ENCODE measurements around the gene NDUFB10.

NDUFB10 gene

DNA sequence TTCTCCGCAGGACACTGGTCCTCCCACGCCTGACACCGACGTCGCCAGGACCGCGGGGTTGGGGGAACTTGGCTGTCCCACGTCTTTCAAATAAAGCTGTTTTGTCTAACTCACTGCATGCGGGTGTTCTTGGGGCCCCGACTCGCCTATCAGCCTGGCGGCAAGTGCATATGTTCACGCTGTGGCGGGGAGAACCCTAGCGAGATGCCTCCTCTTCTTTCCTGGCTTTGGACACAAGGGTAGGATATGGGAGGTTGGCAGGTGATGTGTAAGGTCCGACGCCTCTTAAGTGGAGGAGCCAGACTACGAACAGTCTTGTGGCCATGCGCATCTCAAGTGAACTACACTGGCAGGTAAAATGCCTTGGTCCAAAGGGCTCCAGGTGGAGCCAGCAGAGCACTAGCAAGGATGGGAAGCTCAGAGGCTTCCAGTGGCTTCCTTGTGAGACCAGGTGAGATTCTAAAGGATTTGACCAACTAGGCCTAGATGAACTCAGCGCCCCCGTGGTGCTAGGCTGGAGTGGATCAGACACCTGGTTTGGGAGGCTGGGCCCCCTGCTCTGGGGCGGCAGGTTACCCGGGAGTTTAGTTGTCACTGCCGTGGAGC lies 6.2 kb downstream of the NDUFB10 start:
- Mint-ChIP-seq H3K4me1 (peaks cover 43% of the 10 kb centered on the region), H3K36me3 (ENCODE audit: low read depth) (peaks cover 25% of the 10 kb centered on the region), H3K4me3 (peak overlapping the region; percentile 97), H3K27me3 (ENCODE audit: low read depth, poor library complexity) (peaks cover 5% of the 10 kb centered on the region), H3K9me3 (no peaks in the 10 kb centered on the region), H3K27ac (peak overlapping the region; percentile 95)
- no peak for DNase-seq
- TF ChIP-seq, protein P1, sequence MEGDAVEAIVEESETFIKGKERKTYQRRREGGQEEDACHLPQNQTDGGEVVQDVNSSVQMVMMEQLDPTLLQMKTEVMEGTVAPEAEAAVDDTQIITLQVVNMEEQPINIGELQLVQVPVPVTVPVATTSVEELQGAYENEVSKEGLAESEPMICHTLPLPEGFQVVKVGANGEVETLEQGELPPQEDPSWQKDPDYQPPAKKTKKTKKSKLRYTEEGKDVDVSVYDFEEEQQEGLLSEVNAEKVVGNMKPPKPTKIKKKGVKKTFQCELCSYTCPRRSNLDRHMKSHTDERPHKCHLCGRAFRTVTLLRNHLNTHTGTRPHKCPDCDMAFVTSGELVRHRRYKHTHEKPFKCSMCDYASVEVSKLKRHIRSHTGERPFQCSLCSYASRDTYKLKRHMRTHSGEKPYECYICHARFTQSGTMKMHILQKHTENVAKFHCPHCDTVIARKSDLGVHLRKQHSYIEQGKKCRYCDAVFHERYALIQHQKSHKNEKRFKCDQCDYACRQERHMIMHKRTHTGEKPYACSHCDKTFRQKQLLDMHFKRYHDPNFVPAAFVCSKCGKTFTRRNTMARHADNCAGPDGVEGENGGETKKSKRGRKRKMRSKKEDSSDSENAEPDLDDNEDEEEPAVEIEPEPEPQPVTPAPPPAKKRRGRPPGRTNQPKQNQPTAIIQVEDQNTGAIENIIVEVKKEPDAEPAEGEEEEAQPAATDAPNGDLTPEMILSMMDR (IDR thresholded peaks at IDR 0.05), result no peak

DNA sequence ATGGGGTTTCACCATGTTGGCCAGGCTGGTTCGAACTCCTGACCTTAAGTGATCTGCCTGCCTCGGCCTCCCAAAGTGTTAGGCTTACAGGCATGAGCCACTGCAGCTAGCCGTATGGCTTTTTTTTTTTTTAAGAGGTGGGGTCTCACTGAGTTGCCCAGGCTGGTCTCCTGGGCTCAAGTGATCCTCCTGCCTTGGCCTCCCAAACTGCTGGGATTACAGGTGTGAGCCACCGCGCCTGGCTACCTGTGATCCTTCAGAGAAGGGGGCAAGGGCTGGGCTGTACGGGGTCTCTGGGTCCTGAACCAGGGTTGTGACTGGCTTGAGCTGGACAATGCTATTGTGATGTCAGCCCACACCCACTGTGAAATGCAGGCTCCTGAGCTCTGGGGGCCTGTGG lies 7.1 kb downstream of the NDUFB10 start, which contains the start of gene RNF151:
RNF151 (plus strand) TSS at position 397 of the 400 bp plus-strand sequence. CDS start 26 bp downstream, outside the sequence.
- H3K4me1 Mint-ChIP-seq, result peaks cover 41% of the 10 kb centered on the region
- peaks cover 20% of the 10 kb centered on the region for H3K36me3 Mint-ChIP-seq (ENCODE audit: low read depth)
- peak within 1 kb of the TSS; percentile 59 for H3K27ac Mint-ChIP-seq
- H3K27me3 Mint-ChIP-seq (ENCODE audit: low read depth, poor library complexity), result peaks cover 5% of the 10 kb centered on the region
- H3K9me3 Mint-ChIP-seq, result no peaks in the 10 kb centered on the region
- TF ChIP-seq, protein P1 (IDR thresholded peaks at IDR 0.05), result no peak
- no peak for DNase-seq
- peak within 1 kb of the TSS; percentile 97 for H3K4me3 Mint-ChIP-seq

DNA sequence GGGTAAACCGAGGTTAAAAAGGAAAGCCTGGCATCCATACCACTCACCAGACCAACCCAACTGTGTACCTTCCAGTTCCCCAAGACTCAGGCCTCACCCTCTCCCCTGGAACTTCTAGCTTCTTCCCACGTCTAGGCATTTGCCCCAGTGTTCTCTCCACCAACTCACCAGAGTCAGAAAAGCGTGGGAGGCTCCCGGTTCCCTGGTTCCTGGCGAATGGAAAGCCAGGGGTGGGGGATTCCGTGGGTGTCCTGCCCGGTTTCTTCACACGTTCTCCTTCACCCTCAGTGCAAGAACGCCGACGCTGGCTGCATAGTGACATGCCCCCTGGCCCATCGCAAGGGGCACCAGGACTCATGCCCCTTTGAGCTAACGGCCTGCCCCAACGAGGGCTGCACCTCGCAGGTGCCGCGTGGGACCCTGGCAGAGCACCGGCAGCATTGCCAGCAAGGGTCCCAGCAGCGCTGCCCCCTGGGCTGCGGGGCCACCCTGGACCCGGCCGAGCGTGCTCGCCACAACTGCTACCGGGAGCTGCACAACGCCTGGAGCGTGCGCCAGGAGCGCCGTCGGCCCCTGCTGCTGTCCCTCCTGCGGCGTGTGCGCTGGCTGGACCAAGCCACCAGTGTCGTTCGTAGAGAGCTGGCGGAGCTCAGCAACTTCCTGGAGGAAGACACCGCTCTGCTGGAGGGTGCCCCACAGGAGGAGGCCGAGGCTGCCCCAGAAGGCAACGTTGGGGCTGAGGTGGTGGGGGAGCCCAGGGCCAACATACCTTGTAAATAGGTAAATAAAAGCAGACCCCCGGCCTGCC lies 9.0 kb downstream of the NDUFB10 start:
- Mint-ChIP-seq H3K27me3 (ENCODE audit: low read depth, poor library complexity) (peaks cover 8% of the 10 kb centered on the region), H3K4me3 (no peak overlapping the region), H3K4me1 (peaks cover 35% of the 10 kb centered on the region), H3K27ac (no peak overlapping the region), H3K36me3 (ENCODE audit: low read depth) (peaks cover 9% of the 10 kb centered on the region), H3K9me3 (no peaks in the 10 kb centered on the region)
- TF ChIP-seq, protein P1 (IDR thresholded peaks at IDR 0.05), result no peak
- DNase-seq, result no peak

DNA sequence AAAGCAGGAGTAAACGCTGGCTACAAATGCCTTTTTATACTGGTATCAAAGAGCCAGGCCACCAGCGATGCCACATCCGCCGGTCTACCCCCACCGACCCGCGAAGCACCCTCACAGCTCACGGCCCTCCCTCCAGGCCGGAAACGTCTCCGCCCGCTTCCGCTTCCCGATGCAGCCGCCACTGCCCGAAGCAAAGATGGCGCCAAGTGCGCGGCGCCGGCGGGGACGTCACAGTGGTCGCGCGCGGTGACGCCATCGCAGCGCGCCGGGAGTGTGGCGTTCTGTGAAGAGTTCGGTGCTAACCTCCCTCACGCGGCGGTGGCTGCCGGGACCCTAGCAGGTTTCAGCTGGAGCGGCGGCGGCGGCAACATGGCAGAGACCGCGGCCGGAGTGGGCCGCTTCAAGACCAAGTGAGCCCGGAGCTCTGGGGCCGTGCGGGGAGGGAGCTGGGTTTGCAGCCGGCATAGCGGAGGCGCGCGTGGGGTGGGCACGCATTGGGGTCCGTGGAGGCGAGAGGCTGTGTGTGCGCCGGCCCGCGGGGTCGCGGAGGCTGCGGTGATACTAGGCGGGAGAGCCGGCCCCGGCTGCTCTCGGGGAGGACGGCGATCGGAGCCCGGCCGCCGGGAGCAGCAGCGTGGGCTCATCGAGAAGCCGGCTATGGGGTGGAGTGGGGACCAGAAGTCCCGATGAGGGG lies 12.6 kb downstream of the NDUFB10 start, which contains the start of gene TBL3:
TBL3 (plus strand) TSS at position 258 of the 694 bp plus-strand sequence; CDS start at position 370, 112 bp downstream.
- no peaks in the 10 kb centered on the region for H3K36me3 Mint-ChIP-seq (ENCODE audit: low read depth)
- H3K9me3 Mint-ChIP-seq, result no peaks in the 10 kb centered on the region
- peak within 1 kb of the TSS; percentile 95 for H3K4me3 Mint-ChIP-seq
- peaks cover 8% of the 10 kb centered on the region for H3K27me3 Mint-ChIP-seq (ENCODE audit: low read depth, poor library complexity)
- H3K4me1 Mint-ChIP-seq, result peaks cover 20% of the 10 kb centered on the region
- peak within 1 kb of the TSS; percentile 96 for H3K27ac Mint-ChIP-seq
- TF ChIP-seq, protein P1 (IDR thresholded peaks at IDR 0.05), result no peak
- peak; percentile 94 for DNase-seq

DNA sequence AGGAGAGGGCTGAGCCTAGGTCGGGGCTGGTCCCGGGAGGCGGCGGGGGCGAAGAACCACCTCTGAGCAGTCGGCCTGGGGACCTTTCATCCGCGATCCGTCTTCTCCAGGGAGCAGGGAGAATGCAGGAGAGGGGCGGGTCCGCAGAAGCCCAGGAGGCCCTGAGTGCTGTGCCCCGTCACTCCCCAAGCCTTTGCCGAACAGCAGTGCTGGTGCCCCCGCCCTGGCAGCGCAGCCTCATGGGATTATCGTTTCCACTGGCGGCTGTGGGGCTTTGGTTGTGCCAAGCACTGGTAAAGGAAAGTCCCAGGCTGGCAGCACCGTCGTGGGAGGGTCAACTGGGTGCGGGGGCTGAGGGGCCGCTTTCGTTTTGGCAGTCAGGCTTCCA lies 13.1 kb downstream of the NDUFB10 start:
- H3K9me3 Mint-ChIP-seq, result no peaks in the 10 kb centered on the region
- TF ChIP-seq, protein P1 (IDR thresholded peaks at IDR 0.05), result no peak
- peak overlapping the region; percentile 95 for H3K4me3 Mint-ChIP-seq
- H3K4me1 Mint-ChIP-seq, result peaks cover 20% of the 10 kb centered on the region
- no peak overlapping the region for H3K27ac Mint-ChIP-seq
- H3K36me3 Mint-ChIP-seq (ENCODE audit: low read depth), result peaks cover 2% of the 10 kb centered on the region
- peaks cover 7% of the 10 kb centered on the region for H3K27me3 Mint-ChIP-seq (ENCODE audit: low read depth, poor library complexity)
- DNase-seq, result peak; percentile 55
